Memory B cell (primary cell): ENCODE measurements around the gene LIX1L.

ENCODE experiments used
- ATAC-seq: fragments of 150-1000 bp; cut with Tn5 transposase; 2 replicates; pipeline ENCODE4 v1.10.0; 2021; ENCODE audit warnings: low read depth, mild to moderate bottlenecking, moderate library complexity
- DNase-seq, 2 donors: peaks; one replicate each; pipeline ENCODE4 v3.0.0; 2022; ENCODE audit warnings: low spot score in 2 of 2
- H3K27ac Mint-ChIP-seq: one replicate; pipeline ENCODE4 v1.8.0; 2022; ENCODE audit warnings: mild to moderate bottlenecking, moderate library complexity, mixed read lengths
- H3K27me3 Mint-ChIP-seq: one replicate; pipeline ENCODE4 v1.8.0; 2022; ENCODE audit warnings: mixed read lengths
- H3K36me3 Mint-ChIP-seq: one replicate; pipeline ENCODE4 v1.8.0; 2022; ENCODE audit warnings: mild to moderate bottlenecking, mixed read lengths
- H3K4me1 Mint-ChIP-seq: one replicate; pipeline ENCODE4 v1.8.0; 2022; ENCODE audit warnings: mixed read lengths
- H3K4me3 Mint-ChIP-seq: one replicate; pipeline ENCODE4 v1.8.0; 2022; ENCODE audit warnings: mild to moderate bottlenecking, moderate library complexity, mixed read lengths
- H3K9me3 Mint-ChIP-seq: one replicate; pipeline ENCODE4 v1.8.0; 2022; ENCODE audit warnings: mixed read lengths

The LIX1L gene

GRCh38 chr1:145892486-145893087 is 65.2 kb downstream of the LIX1L start:
- no peak overlapping the region for H3K27ac Mint-ChIP-seq
- H3K27me3 Mint-ChIP-seq, result no peaks in the 10 kb centered on the region
- no peak overlapping the region for H3K4me3 Mint-ChIP-seq
- no peak for DNase-seq
- no peaks in the 10 kb centered on the region for H3K9me3 Mint-ChIP-seq
- no peaks in the 10 kb centered on the region for H3K4me1 Mint-ChIP-seq
- H3K36me3 Mint-ChIP-seq, result peaks cover 1% of the 10 kb centered on the region
- ATAC-seq, result no peak

DNA sequence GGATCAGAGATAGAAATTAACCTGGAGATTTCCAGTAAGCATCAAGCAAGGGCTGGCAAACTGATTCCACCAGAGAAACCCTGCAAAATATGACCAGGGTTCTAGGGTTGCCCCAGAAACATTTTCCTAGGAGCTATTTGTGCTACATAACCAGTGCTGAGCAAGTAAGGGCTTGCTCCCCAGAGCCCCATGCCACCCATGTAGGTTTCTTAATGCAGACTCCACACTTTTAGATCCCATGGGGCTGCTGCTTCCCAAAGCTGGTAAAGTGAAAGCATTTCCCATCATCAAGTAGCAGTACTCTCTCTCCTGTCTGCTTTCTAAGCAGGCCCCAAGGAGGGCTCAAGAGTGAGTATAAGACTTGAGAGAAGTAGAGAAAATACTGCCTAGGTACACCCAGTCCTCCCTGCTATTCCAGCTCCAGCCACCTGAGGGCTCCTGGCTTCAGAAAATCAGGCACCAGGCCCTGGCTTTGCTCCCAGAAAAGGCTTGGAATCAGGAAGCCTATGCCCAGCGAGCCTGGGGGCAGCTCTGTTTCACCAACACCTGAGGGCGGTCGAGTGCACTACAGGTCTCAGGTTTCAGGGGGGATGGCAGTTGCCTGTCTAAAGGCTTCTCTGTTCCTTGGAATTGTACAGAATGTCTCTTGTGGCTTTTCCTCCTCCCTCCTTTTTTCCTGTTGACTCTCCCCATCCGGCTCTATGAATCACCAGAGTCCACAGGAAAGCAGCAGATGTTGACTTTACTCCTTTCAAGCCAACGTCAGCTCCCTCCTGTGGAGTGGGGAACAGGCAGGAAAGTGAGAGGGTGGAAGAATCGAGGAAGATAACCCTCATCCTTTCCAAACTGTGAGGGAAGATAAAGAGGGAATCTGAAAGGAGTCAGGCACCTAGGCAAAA is 66.0 kb downstream of the LIX1L start:
- Mint-ChIP-seq H3K27ac (no peak overlapping the region), H3K4me3 (no peak overlapping the region), H3K4me1 (no peaks in the 10 kb centered on the region), H3K36me3 (no peaks in the 10 kb centered on the region), H3K9me3 (no peaks in the 10 kb centered on the region), H3K27me3 (no peaks in the 10 kb centered on the region)
- DNase-seq (peak; percentile 40 to 43), ATAC-seq (peak; percentile 61)

GRCh38 chr1:145891143-145891542 is 66.7 kb downstream of the LIX1L start:
- no peaks in the 10 kb centered on the region for H3K36me3 Mint-ChIP-seq
- no peak overlapping the region for H3K4me3 Mint-ChIP-seq
- no peaks in the 10 kb centered on the region for H3K4me1 Mint-ChIP-seq
- DNase-seq (no peak), ATAC-seq (no peak)
- H3K27me3 Mint-ChIP-seq, result no peaks in the 10 kb centered on the region
- no peaks in the 10 kb centered on the region for H3K9me3 Mint-ChIP-seq
- no peak overlapping the region for H3K27ac Mint-ChIP-seq

GRCh38 chr1:145889722-145890121 is 68.1 kb downstream of the LIX1L start:
- H3K27ac Mint-ChIP-seq, result no peak overlapping the region
- H3K9me3 Mint-ChIP-seq, result no peaks in the 10 kb centered on the region
- H3K36me3 Mint-ChIP-seq, result no peaks in the 10 kb centered on the region
- ATAC-seq (no peak), DNase-seq (no peak)
- peaks cover 9% of the 10 kb centered on the region for H3K4me1 Mint-ChIP-seq
- peaks cover 5% of the 10 kb centered on the region for H3K27me3 Mint-ChIP-seq
- no peak overlapping the region for H3K4me3 Mint-ChIP-seq

DNA sequence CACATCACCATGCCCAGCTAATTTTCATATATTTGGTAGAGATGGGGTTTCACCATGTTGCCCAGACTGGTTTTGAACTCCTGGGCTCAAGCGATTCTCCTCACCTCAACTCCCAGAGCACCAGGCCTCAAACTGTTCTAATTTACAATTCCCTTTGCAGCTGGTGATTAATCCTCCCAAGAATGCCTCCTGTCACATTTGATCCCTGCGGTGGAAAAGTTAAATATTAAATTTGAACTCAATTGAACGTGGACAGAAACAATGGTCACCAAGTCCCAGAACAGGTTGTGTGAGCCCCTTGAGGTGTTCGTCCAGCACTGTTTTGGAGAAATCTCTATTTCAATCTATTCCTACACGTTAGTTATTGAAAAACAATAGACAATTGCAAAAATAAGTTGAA is 70.2 kb downstream of the LIX1L start:
- no peak for DNase-seq
- Mint-ChIP-seq H3K4me3 (no peak overlapping the region), H3K4me1 (peaks cover 11% of the 10 kb centered on the region), H3K27me3 (peaks cover 8% of the 10 kb centered on the region), H3K36me3 (no peaks in the 10 kb centered on the region), H3K9me3 (no peaks in the 10 kb centered on the region), H3K27ac (no peak overlapping the region)
- no peak for ATAC-seq

GRCh38 chr1:145886816-145887215 is 71.0 kb downstream of the LIX1L start:
- ATAC-seq, result no peak
- no peaks in the 10 kb centered on the region for H3K36me3 Mint-ChIP-seq

GRCh38 chr1:145886390-145886789 is 71.4 kb downstream of the LIX1L start:
- peaks cover 11% of the 10 kb centered on the region for H3K4me1 Mint-ChIP-seq
- ATAC-seq (no peak), DNase-seq (no peak)
- no peaks in the 10 kb centered on the region for H3K36me3 Mint-ChIP-seq
- no peaks in the 10 kb centered on the region for H3K9me3 Mint-ChIP-seq
- no peak overlapping the region for H3K27ac Mint-ChIP-seq
- H3K27me3 Mint-ChIP-seq, result peaks cover 8% of the 10 kb centered on the region
- peak overlapping the region; percentile 68 for H3K4me3 Mint-ChIP-seq

More at GRCh38 chr1:145886816-145887215, 71.0 kb downstream of the LIX1L start:
- Mint-ChIP-seq H3K27ac (no peak overlapping the region), H3K27me3 (peaks cover 8% of the 10 kb centered on the region), H3K4me1 (peaks cover 11% of the 10 kb centered on the region), H3K4me3 (peak overlapping the region; percentile 47), H3K9me3 (no peaks in the 10 kb centered on the region)
- no peak for DNase-seq

DNA sequence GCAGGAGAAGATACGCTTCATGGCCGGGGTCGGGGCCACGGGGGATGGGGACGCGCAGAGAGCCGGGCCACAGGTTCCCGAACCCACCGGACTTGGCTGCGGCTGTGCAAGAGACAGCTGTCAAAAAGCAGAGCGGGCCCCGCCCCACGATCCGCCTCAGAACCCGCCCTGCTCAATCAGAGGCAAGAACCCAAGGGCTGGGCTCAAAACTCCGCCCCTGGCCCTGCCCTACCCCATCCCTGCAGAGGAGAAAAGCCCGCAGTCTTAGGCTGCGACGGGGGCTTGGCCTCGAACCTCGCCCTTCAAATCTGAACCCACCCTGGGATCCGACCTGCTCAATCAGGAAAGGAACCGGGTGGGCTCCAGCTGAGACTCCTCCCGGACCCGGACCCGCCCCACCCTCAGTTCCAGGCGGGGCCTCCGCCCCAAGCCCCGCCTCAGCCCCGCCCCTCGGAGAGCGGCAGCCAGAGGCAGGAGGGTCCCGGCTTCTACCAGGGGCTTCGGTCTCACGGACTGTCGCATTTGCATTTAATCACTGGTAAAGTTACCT is 72.0 kb downstream of the LIX1L start, which contains the start of gene ANKRD35:
Gene ANKRD35 (minus strand): TSS at position 129 of the 550 bp plus-strand sequence. CDS start 108 bp downstream, at position 21.
- H3K9me3 Mint-ChIP-seq, result no peaks in the 10 kb centered on the region
- no peaks in the 10 kb centered on the region for H3K36me3 Mint-ChIP-seq
- no peak within 1 kb of the TSS for H3K27ac Mint-ChIP-seq
- DNase-seq (peak; percentile 84 to 89), ATAC-seq (peak; percentile 99)
- peak within 1 kb of the TSS; percentile 68 for H3K4me3 Mint-ChIP-seq
- H3K4me1 Mint-ChIP-seq, result peaks cover 11% of the 10 kb centered on the region
- peaks cover 8% of the 10 kb centered on the region for H3K27me3 Mint-ChIP-seq

DNA sequence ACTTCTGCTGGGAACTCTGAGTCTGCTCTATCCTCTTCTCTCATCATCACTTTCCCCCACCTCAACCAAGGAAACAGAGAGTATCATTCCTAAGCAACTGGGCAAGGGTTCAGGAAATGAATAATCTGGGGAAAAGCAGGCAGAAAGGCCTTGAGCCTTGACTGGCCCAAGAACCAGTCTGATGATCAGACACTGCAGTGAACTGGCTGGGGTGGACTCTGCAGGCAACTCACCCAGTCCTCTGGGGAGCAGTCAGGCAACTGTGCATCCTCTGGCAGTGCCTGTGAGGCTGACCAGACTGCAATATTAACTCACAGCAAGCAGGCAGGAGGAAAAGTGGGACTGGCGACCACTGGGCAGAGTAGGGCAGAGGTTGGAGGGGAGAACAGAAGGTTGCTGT is 73.1 kb downstream of the LIX1L start:
- peaks cover 8% of the 10 kb centered on the region for H3K27me3 Mint-ChIP-seq
- H3K36me3 Mint-ChIP-seq, result no peaks in the 10 kb centered on the region
- H3K4me1 Mint-ChIP-seq, result peaks cover 11% of the 10 kb centered on the region
- H3K4me3 Mint-ChIP-seq, result peak overlapping the region; percentile 68
- H3K9me3 Mint-ChIP-seq, result no peaks in the 10 kb centered on the region
- H3K27ac Mint-ChIP-seq, result no peak overlapping the region
- no peak for ATAC-seq
- DNase-seq, result no peak
